A549 (cell line): Measurements from ENCODE around the gene SWI5. TPM values are rescaled to one million over a fixed set of nuclear protein-coding genes. Genes with fewer than 3 reads are reported as not detected.
"Not testable (repeated sequence)": the region's sequence is repeated elsewhere in the genome, so short reads cannot be mapped to it uniquely, and the experiment has no call there.

ENCODE experiments used
- ATAC-seq, 2 experiments: fragments of 200-7000 bp in 1 of 2; fragments of >200 bp in 1 of 2; cut with Nextera tagmentation in 1 of 2; cut with Tn5 transposase in 1 of 2; 3 replicates each; pipeline versions ENCODE4 v1.8.0 to v1.9.1; 2018 to 2020; ENCODE audit warnings: mild to moderate bottlenecking in 1 of 2, moderate library complexity in 1 of 2
- CTCF ChIA-PET: fragments of 300-600 bp; sonication (Branson Sonifier 250); formaldehyde crosslinking; extraction: SDS; loops from one replicate; lab custom pipeline; 2021; ENCODE audit warnings: antibody characterized with exemption, inconsistent platforms; lab: Yijun Ruan, JAX
- POLR2A ChIA-PET: fragments of 350-600 bp; formaldehyde crosslinking; extraction: SDS; loops from one replicate; lab custom pipeline; 2021; ENCODE audit warnings: antibody characterized with exemption, inconsistent platforms; lab: Yijun Ruan, JAX
- DNase-seq, 2 experiments: peaks; one replicate each; pipeline versions ENCODE4 v3.0.0 to v3.0.0-alpha.2; 2011 to 2016; ENCODE audit warnings: low read depth in 1 of 2, low spot score in 1 of 2
- FAIRE-seq: peaks from 2 replicates; lab custom pipeline; 2011; peaks lifted over from hg19 to GRCh38; lab: Jason Lieb, UNC
- H3K27ac ChIP-seq, 2 experiments: fragments of >200 bp; sonication (Bioruptor Twin); formaldehyde crosslinking; 3 replicates each; pipeline ENCODE4 v1.5.1; 2016 to 2017
- H3K4me1 ChIP-seq: fragments of >200 bp; sonication (Bioruptor Twin); formaldehyde crosslinking; 3 replicates; pipeline ENCODE4 v1.6.1; 2016
- H3K4me2 ChIP-seq: fragments of >200 bp; sonication (Bioruptor Twin); formaldehyde crosslinking; 3 replicates; pipeline ENCODE4 v1.6.1; 2016
- H3K4me3 ChIP-seq: fragments of >200 bp; sonication (Bioruptor Twin); formaldehyde crosslinking; 3 replicates; pipeline ENCODE4 v1.5.1; 2016
- H3K9me3 ChIP-seq: fragments of >200 bp; sonication (Bioruptor Twin); formaldehyde crosslinking; 3 replicates; pipeline ENCODE4 v1.6.1; 2016
- CEBPB ChIP-seq, 2 experiments: fragments of >200 bp in 1 of 2; sonication (Bioruptor Twin) in 1 of 2; formaldehyde crosslinking in 1 of 2; IDR thresholded peaks; 2 replicates each; pipeline ENCODE4 v1.6.1; 2012 to 2016
- CHD2 ChIP-seq: fragments of 150-350 bp; IDR thresholded peaks from 2 replicates; pipeline ENCODE4 v1.6.1; 2014; ENCODE audit warnings: low read length; ENCODE audit not compliant: partially characterized antibody
- EHF ChIP-seq: fragments of 250-450 bp; sonication (Bioruptor Pico); IDR thresholded peaks from 2 replicates; pipeline ENCODE4 v1.5.0; 2020; ENCODE audit warnings: mild to moderate bottlenecking
- ESRRA ChIP-seq: fragments of 150-350 bp; IDR thresholded peaks from 2 replicates; pipeline ENCODE4 v1.6.1; 2014; ENCODE audit warnings: mild to moderate bottlenecking, low read length, borderline replicate concordance
- GATA3 ChIP-seq: IDR thresholded peaks from 2 replicates; pipeline ENCODE4 v1.6.1; 2012; ENCODE audit warnings: borderline replicate concordance
- KDM5A ChIP-seq: fragments of 200-600 bp; sonication (generic); IDR thresholded peaks from 2 replicates; pipeline ENCODE4 v1.6.1; 2016; ENCODE audit warnings: antibody characterized with exemption, mild to moderate bottlenecking
- NFE2L2 ChIP-seq: fragments of 150-350 bp; conservative IDR thresholded peaks from 2 replicates; pipeline ENCODE4 v1.6.1; 2014; ENCODE audit warnings: low read length
- RARB ChIP-seq: fragments of 250-450 bp; sonication (Bioruptor Pico); IDR thresholded peaks from 2 replicates; pipeline ENCODE4 v1.8.0; 2021; ENCODE audit warnings: mild to moderate bottlenecking, moderate library complexity
- RCOR1 ChIP-seq: fragments of 150-350 bp; IDR thresholded peaks from 2 replicates; pipeline ENCODE4 v1.6.1; 2014; ENCODE audit warnings: antibody characterized with exemption, low read length, low read depth
- TFCP2L1 ChIP-seq: fragments of 250-450 bp; sonication (Bioruptor Pico); IDR thresholded peaks from 2 replicates; pipeline ENCODE4 v1.5.0; 2021; ENCODE audit warnings: mild to moderate bottlenecking
- ZNF302 ChIP-seq: fragments of 250-450 bp; sonication (Bioruptor Pico); IDR thresholded peaks from 2 replicates; pipeline ENCODE4 v1.9.0; 2021; ENCODE audit warnings: inconsistent platforms, mild to moderate bottlenecking, moderate library complexity
- WGBS: methylation state at CpG from one replicate; pipeline ENCODE4 v1.1.6; 2017; ENCODE audit errors: missing lambda C conversion rate; 5-methylcytosine and 5-hydroxymethylcytosine counted together
- polyA plus RNA-seq, 4 experiments: library from polyadenylated mRNA; depleted of rRNA in 3 of 4; stranded (reverse); fragments of >200 nt; fragmentation: RNase III in 1 of 4; extraction: RNeasy Plus Mini Kit Qiagen cat#74134 plus additional on column Dnase treatment in 1 of 4; gene quantifications; 2 replicates in 3 of 4; 3 replicates in 1 of 4; pipeline ENCODE4 v1.2.3, GENCODE V29; 2011 to 2017
- TF ChIP-seq, protein P1 (sequence below): fragments of 200-600 bp; sonication (generic); IDR thresholded peaks from 2 replicates; pipeline ENCODE4 v1.6.1; 2016; ENCODE audit warnings: antibody characterized with exemption, mild to moderate bottlenecking, moderate library complexity
- TF ChIP-seq, protein P2 (sequence below): fragments of 250-450 bp; sonication (Bioruptor Pico); IDR thresholded peaks from 2 replicates; pipeline ENCODE4 v1.5.0; 2021; ENCODE audit warnings: mild to moderate bottlenecking, moderate library complexity, borderline replicate concordance
- TF ChIP-seq, protein P3 (sequence below): fragments of >200 bp; sonication (Bioruptor Twin); formaldehyde crosslinking; IDR thresholded peaks from 2 replicates; pipeline ENCODE4 v1.6.1; 2016
- TF ChIP-seq, protein P4 (sequence below): fragments of >200 bp; sonication (Bioruptor Twin); formaldehyde crosslinking; IDR thresholded peaks from 3 replicates; pipeline ENCODE4 v1.6.1; 2016
- TF ChIP-seq, protein P5 (sequence below): fragments of 250-450 bp; sonication (Bioruptor Pico); IDR thresholded peaks from 2 replicates; pipeline ENCODE4 v1.5.0; 2020; ENCODE audit warnings: low read depth, mild to moderate bottlenecking, moderate library complexity
- TF ChIP-seq, protein P6 (sequence below): IDR thresholded peaks from 2 replicates; pipeline ENCODE4 v1.6.1; 2012; ENCODE audit warnings: low read depth, borderline replicate concordance

SWI5 gene
- polyA plus RNA-seq, 2 of the 4 experiments (the other 2 are of a cell fraction): 45.3 to 66.8 TPM

DNA sequence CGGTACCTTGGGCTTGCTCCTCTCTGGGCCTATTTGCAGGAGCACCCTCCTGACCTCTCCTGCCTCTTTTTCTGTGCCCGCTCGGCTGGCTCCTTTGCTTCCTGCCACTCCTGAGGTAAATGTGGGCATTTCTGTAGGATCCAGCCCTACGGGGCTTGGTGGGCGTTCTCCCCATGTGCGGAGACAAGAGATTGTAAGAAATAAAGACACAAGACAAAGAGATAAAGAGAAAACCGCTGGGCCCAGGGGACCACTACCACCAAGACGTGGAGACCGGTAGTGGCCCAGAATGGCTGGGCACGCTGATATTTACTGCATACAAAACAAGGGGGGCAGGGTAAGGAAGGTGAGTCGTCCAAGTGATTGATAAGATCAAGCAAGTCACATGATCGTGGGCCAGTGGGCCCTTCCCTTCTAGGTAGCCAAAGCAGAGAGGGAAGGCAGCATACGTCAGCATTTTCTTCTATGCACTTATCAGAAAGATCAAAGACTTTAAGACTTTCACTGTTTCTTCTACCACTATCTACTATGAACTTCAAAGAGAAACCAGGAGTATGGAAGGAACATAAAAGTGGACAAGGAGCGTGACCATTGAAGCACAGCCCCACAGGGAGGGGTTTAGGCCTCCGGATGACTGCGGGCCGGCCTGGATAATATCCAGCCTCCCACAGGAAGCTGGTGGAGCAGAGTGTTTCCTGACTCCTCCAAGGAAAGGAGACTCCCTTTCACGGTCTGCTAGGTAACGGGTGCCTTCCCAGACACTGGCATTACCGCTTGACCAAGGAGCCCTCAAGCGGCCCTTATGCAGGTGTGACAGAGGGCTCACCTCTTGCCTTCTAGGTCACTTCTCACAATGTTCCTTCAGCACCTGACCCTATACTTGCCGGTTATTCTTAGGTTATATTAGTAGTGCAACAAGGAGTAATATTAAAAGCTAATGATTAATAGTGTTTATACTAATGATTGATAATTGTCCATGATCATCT is 3.3 kb downstream of the SWI5 start:
- DNase-seq, ATAC-seq, H3K4me3 ChIP-seq, POLR2A ChIA-PET, FAIRE-seq, H3K27ac ChIP-seq, H3K9me3 ChIP-seq, H3K4me2 ChIP-seq: not testable (repeated sequence)
- 88% methylated on average over 22 of the region's 22 CpGs for WGBS
- CTCF ChIA-PET: interaction anchor here (1.0 to 1.5 kb wide), 3 partner anchors 16 to 24 kb away, joined by 3 to 10 read pairs (median 6); no protein-coding TSS in a partner anchor
- peaks cover 12% of the 10 kb centered on the region; the same call in 2 of the 3 replicates for H3K4me1 ChIP-seq

DNA sequence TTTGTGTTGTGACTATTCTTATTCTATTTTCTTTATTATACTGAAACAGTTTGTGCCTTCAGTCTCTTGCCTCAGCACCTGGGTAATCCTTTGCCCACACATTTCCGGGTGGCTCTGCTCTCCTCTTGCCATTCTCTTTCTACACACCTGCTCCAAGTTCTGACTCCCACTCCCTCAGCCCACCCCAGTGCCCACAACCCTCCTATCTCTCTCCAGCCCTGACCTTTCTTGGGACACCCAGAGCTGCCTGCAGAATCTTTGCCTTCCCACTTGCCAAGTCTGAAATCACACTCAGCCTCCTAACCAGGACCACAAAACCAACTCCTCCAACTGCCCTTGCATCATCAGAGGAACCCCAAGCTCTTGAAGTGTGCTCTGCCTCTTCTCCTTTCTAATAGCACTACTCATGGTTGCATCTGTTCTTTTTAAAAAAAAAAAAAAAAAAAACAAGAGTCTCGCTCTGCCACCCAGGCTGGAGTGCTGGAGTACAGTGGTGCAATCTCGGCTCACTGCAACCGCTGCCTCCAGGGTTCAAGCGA is 4.1 kb downstream of the SWI5 start:
- H3K4me3 ChIP-seq: no peak overlapping the region
- TF ChIP-seq RCOR1 (no peak), ESRRA (no peak)
- TF ChIP-seq, protein P1, sequence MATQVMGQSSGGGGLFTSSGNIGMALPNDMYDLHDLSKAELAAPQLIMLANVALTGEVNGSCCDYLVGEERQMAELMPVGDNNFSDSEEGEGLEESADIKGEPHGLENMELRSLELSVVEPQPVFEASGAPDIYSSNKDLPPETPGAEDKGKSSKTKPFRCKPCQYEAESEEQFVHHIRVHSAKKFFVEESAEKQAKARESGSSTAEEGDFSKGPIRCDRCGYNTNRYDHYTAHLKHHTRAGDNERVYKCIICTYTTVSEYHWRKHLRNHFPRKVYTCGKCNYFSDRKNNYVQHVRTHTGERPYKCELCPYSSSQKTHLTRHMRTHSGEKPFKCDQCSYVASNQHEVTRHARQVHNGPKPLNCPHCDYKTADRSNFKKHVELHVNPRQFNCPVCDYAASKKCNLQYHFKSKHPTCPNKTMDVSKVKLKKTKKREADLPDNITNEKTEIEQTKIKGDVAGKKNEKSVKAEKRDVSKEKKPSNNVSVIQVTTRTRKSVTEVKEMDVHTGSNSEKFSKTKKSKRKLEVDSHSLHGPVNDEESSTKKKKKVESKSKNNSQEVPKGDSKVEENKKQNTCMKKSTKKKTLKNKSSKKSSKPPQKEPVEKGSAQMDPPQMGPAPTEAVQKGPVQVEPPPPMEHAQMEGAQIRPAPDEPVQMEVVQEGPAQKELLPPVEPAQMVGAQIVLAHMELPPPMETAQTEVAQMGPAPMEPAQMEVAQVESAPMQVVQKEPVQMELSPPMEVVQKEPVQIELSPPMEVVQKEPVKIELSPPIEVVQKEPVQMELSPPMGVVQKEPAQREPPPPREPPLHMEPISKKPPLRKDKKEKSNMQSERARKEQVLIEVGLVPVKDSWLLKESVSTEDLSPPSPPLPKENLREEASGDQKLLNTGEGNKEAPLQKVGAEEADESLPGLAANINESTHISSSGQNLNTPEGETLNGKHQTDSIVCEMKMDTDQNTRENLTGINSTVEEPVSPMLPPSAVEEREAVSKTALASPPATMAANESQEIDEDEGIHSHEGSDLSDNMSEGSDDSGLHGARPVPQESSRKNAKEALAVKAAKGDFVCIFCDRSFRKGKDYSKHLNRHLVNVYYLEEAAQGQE: no peak
- POLR2A ChIA-PET: no interaction called here
- H3K9me3 ChIP-seq: no peaks in the 10 kb centered on the region
- ATAC-seq: no peak
- no peak overlapping the region for H3K27ac ChIP-seq
- FAIRE-seq: no peak
- no peak for DNase-seq
- CTCF ChIA-PET: interaction anchor here (0.6 to 1.4 kb wide), 4 partner anchors 15 to 776 kb away, joined by 3 to 6 read pairs (median 3); no protein-coding TSS in a partner anchor
- WGBS: 92% methylated on average over 5 of the region's 5 CpGs
- H3K4me1 ChIP-seq: peaks cover 9% of the 10 kb centered on the region; the same call in 2 of the 3 replicates
- no peak overlapping the region for H3K4me2 ChIP-seq

DNA sequence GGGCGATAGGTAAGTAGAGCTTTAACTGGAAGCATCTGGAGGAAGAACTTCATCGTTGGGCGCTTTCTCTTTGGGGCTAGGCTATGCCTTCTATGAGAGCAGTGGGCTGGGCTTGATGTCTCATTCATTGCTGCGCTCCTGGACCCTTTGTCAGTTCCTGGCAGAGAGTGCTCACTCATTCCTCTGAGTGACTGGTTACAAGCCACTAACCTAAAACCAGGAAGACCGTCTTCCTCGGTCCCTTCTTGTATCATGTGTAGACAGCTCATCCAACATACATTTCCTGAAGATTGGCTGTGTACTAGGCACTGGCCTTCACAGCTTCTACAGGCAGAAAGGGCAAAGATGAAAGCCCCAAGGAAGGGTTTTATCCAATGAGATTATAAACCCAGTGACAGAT is 6.4 kb downstream of the SWI5 start:
- POLR2A ChIA-PET: no interaction called here
- DNase-seq (no peak), FAIRE-seq (no peak), ATAC-seq (no peak)
- no peaks in the 10 kb centered on the region for H3K9me3 ChIP-seq
- H3K27ac ChIP-seq: no peak overlapping the region
- CTCF ChIA-PET: interaction anchor here (0.9 to 2.9 kb wide), 4 partner anchors 10 to 59 kb away, joined by 4 to 8 read pairs (median 4); no protein-coding TSS in a partner anchor
- no peak overlapping the region for H3K4me2 ChIP-seq
- 95% methylated on average over 6 of the region's 6 CpGs for WGBS
- no peak overlapping the region for H3K4me3 ChIP-seq
- peaks cover 1% of the 10 kb centered on the region; the same call in 1 of the 3 replicates for H3K4me1 ChIP-seq
- TF ChIP-seq, protein P2, sequence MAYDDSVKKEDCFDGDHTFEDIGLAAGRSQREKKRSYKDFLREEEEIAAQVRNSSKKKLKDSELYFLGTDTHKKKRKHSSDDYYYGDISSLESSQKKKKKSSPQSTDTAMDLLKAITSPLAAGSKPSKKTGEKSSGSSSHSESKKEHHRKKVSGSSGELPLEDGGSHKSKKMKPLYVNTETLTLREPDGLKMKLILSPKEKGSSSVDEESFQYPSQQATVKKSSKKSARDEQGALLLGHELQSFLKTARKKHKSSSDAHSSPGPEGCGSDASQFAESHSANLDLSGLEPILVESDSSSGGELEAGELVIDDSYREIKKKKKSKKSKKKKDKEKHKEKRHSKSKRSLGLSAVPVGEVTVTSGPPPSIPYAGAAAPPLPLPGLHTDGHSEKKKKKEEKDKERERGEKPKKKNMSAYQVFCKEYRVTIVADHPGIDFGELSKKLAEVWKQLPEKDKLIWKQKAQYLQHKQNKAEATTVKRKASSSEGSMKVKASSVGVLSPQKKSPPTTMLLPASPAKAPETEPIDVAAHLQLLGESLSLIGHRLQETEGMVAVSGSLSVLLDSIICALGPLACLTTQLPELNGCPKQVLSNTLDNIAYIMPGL (CRISPR knock-in tag): no peak
- TF ChIP-seq, protein P3, sequence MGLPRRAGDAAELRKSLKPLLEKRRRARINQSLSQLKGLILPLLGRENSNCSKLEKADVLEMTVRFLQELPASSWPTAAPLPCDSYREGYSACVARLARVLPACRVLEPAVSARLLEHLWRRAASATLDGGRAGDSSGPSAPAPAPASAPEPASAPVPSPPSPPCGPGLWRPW: no peak
- TF ChIP-seq RARB (CRISPR knock-in tag) (no peak), CEBPB (IDR thresholded peaks at IDR 0.05) (no peak), EHF (CRISPR knock-in tag) (no peak), KDM5A (no peak), TFCP2L1 (no peak), NFE2L2 (no peak), CHD2 (no peak), RCOR1 (no peak), ZNF302 (CRISPR knock-in tag) (no peak), GATA3 (no peak)
- TF ChIP-seq, protein P4, sequence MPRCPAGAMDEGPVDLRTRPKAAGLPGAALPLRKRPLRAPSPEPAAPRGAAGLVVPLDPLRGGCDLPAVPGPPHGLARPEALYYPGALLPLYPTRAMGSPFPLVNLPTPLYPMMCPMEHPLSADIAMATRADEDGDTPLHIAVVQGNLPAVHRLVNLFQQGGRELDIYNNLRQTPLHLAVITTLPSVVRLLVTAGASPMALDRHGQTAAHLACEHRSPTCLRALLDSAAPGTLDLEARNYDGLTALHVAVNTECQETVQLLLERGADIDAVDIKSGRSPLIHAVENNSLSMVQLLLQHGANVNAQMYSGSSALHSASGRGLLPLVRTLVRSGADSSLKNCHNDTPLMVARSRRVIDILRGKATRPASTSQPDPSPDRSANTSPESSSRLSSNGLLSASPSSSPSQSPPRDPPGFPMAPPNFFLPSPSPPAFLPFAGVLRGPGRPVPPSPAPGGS: no peak
- TF ChIP-seq, protein P5, sequence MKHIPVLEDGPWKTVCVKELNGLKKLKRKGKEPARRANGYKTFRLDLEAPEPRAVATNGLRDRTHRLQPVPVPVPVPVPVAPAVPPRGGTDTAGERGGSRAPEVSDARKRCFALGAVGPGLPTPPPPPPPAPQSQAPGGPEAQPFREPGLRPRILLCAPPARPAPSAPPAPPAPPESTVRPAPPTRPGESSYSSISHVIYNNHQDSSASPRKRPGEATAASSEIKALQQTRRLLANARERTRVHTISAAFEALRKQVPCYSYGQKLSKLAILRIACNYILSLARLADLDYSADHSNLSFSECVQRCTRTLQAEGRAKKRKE: no peak
- TF ChIP-seq, protein P6, sequence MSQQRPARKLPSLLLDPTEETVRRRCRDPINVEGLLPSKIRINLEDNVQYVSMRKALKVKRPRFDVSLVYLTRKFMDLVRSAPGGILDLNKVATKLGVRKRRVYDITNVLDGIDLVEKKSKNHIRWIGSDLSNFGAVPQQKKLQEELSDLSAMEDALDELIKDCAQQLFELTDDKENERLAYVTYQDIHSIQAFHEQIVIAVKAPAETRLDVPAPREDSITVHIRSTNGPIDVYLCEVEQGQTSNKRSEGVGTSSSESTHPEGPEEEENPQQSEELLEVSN: no peak
- TF ChIP-seq, all 56 proteins: peak for 0
